ENCODE results near the gene CCDC137. TPM values are rescaled to one million over a fixed set of nuclear protein-coding genes. Genes with fewer than 3 reads are reported as not detected.

CCDC137 gene
- total RNA-seq, 1 experiment from 2014 or later, result 49.9 TPM

- Histone ChIP-seq H3K9me3 (ENCODE audit: low read length) (no peaks in the 10 kb centered on the region), H3K9me2 (replicated peaks; ENCODE audit: low read length) (no peaks in the 10 kb centered on the region), H3K27me3 (ENCODE audit: low read length) (no peaks in the 10 kb centered on the region), H3K27ac (ENCODE audit: low read length) (no peak overlapping the region), H2AFZ (ENCODE audit: low read length) (no peak overlapping the region), H3F3A (ENCODE audit: low read length, unreplicated experiment) (no peaks in the 10 kb centered on the region), H3K9ac (ENCODE audit: low read length) (no peak overlapping the region), H3K4me2 (ENCODE audit: low read length) (no peak overlapping the region), H3K36me3 (ENCODE audit: low read depth, low read length) (no peaks in the 10 kb centered on the region), H3K79me2 (ENCODE audit: low read length) (no peaks in the 10 kb centered on the region), H3K4me1 (ENCODE audit: insufficient read depth, low read length) (peaks cover 13% of the 10 kb centered on the region), H3K4me3 (ENCODE audit: low read length) (no peak overlapping the region), H4K20me1 (ENCODE audit: low read length) (no peaks in the 10 kb centered on the region)
- ChIA-PET CTCF (no interaction called here), POLR2A (ENCODE audit: unreplicated experiment) (no interaction called here)
- intact Hi-C loops (cut with micrococcal nuclease), result no loop called here
- no peak for TF ChIP-seq EZH2 (IDR thresholded peaks at IDR 0.05; ENCODE audit: low read length, unreplicated experiment)
- no peak for TF ChIP-seq EZH2phosphoT487 (IDR thresholded peaks at IDR 0.05; ENCODE audit: borderline replicate concordance, low read length)
- no peak for TF ChIP-seq CTCF (conservative IDR thresholded peaks at IDR 0.05; ENCODE audit: low read depth, low read length)
- no TSS peak for BruUV-seq (replicated peaks)
- DNase-seq, result no peak
- ATAC-seq, result no peak
These were observed 19.5 kb upstream of the CCDC137 start for GRCh38 chr17:81646869-81647600.

GRCh38 chr17:81647640-81648012 is 18.9 kb upstream of the CCDC137 start:
- POLR2A ChIA-PET (ENCODE audit: unreplicated experiment), result no interaction called here
- no TSS peak for BruUV-seq (replicated peaks)
- H3K4me1 ChIP-seq (ENCODE audit: insufficient read depth, low read length), result peaks cover 7% of the 10 kb centered on the region

More at GRCh38 chr17:81647640-81648012, 18.9 kb upstream of the CCDC137 start:
- Histone ChIP-seq H3K9me2 (replicated peaks; ENCODE audit: low read length) (no peaks in the 10 kb centered on the region), H3K27me3 (ENCODE audit: low read length) (no peaks in the 10 kb centered on the region), H3K4me3 (ENCODE audit: low read length) (no peak overlapping the region), H3K27ac (ENCODE audit: low read length) (no peak overlapping the region), H3K36me3 (ENCODE audit: low read depth, low read length) (no peaks in the 10 kb centered on the region), H3K4me2 (ENCODE audit: low read length) (no peak overlapping the region), H3K79me2 (ENCODE audit: low read length) (no peaks in the 10 kb centered on the region), H3F3A (ENCODE audit: low read length, unreplicated experiment) (no peaks in the 10 kb centered on the region), H4K20me1 (ENCODE audit: low read length) (no peaks in the 10 kb centered on the region), H3K9me3 (ENCODE audit: low read length) (no peaks in the 10 kb centered on the region), H3K9ac (ENCODE audit: low read length) (no peak overlapping the region), H2AFZ (ENCODE audit: low read length) (no peak overlapping the region)
- intact Hi-C loops (cut with micrococcal nuclease), result no loop called here
- ATAC-seq, result no peak
- CTCF ChIA-PET, result no interaction called here
- no peak for TF ChIP-seq EZH2 (IDR thresholded peaks at IDR 0.05; ENCODE audit: low read length, unreplicated experiment)
- no peak for TF ChIP-seq EZH2phosphoT487 (IDR thresholded peaks at IDR 0.05; ENCODE audit: borderline replicate concordance, low read length)
- TF ChIP-seq CTCF (conservative IDR thresholded peaks at IDR 0.05; ENCODE audit: low read depth, low read length), result no peak
- no peak for DNase-seq
